ENCODE data around the gene DCHS2. TPM values are rescaled to one million over a fixed set of nuclear protein-coding genes. Genes with fewer than 3 reads are reported as not detected.

Gene DCHS2
- total RNA-seq = not detected in 2 replicates

GRCh38 chr4:154491341-154492271, at the start of gene DCHS2:
DCHS2 (minus strand) TSS chr4:154491799; CDS start chr4:154491355, 444 bp downstream.
- Mint-ChIP-seq H3K27me3 (ENCODE audit: insufficient read depth) (peaks cover 73% of the 10 kb centered on the region), H3K27ac (peak within 1 kb of the TSS; percentile 58), H3K4me3 (peak within 1 kb of the TSS; percentile 67), H3K36me3 (ENCODE audit: low read depth) (peaks cover 2% of the 10 kb centered on the region), H3K9me3 (no peaks in the 10 kb centered on the region), H3K4me1 (ENCODE audit: low read depth) (peaks cover 15% of the 10 kb centered on the region)
- no peak for DNase-seq (ENCODE audit: low spot score)
- intact Hi-C loops (cut with micrococcal nuclease) = loop anchor here (5.0 kb wide), 2 partner anchors 251 to 699 kb away; partner anchors contain the start of gene LRAT

GRCh38 chr4:154534296-154534695, 42.7 kb upstream of the DCHS2 start:
- Mint-ChIP-seq H3K9me3 (no peaks in the 10 kb centered on the region), H3K4me1 (ENCODE audit: low read depth) (no peaks in the 10 kb centered on the region), H3K36me3 (ENCODE audit: low read depth) (peaks cover 14% of the 10 kb centered on the region), H3K4me3 (no peak overlapping the region), H3K27ac (no peak overlapping the region), H3K27me3 (ENCODE audit: insufficient read depth) (no peaks in the 10 kb centered on the region)
- no peak for DNase-seq (ENCODE audit: low spot score)
- intact Hi-C loops (cut with micrococcal nuclease) = no loop called here

- intact Hi-C loops (cut with micrococcal nuclease) = no loop called here
- H3K9me3 Mint-ChIP-seq = no peaks in the 10 kb centered on the region
Measured at GRCh38 chr4:154529728-154530519, 38.3 kb upstream of the DCHS2 start.

GRCh38 chr4:154528869-154529268, 37.3 kb upstream of the DCHS2 start:
- intact Hi-C loops (cut with micrococcal nuclease) = no loop called here
- peaks cover 6% of the 10 kb centered on the region for H3K27me3 Mint-ChIP-seq (ENCODE audit: insufficient read depth)
- no peaks in the 10 kb centered on the region for H3K36me3 Mint-ChIP-seq (ENCODE audit: low read depth)
- peaks cover 11% of the 10 kb centered on the region for H3K4me1 Mint-ChIP-seq (ENCODE audit: low read depth)
- no peak overlapping the region for H3K27ac Mint-ChIP-seq
- H3K4me3 Mint-ChIP-seq = no peak overlapping the region
- no peak for DNase-seq (ENCODE audit: low spot score)
- H3K9me3 Mint-ChIP-seq = no peaks in the 10 kb centered on the region

More at GRCh38 chr4:154529728-154530519, 38.3 kb upstream of the DCHS2 start:
- peaks cover 6% of the 10 kb centered on the region for H3K27me3 Mint-ChIP-seq (ENCODE audit: insufficient read depth)
- peaks cover 11% of the 10 kb centered on the region for H3K4me1 Mint-ChIP-seq (ENCODE audit: low read depth)
- H3K4me3 Mint-ChIP-seq = no peak overlapping the region
- no peak for DNase-seq (ENCODE audit: low spot score)
- no peaks in the 10 kb centered on the region for H3K36me3 Mint-ChIP-seq (ENCODE audit: low read depth)
- H3K27ac Mint-ChIP-seq = no peak overlapping the region

GRCh38 chr4:154527308-154527707, 35.7 kb upstream of the DCHS2 start:
- intact Hi-C loops (cut with micrococcal nuclease) = no loop called here
- peaks cover 11% of the 10 kb centered on the region for H3K4me1 Mint-ChIP-seq (ENCODE audit: low read depth)
- no peak overlapping the region for H3K27ac Mint-ChIP-seq
- no peak for DNase-seq (ENCODE audit: low spot score)
- H3K9me3 Mint-ChIP-seq = no peaks in the 10 kb centered on the region
- H3K27me3 Mint-ChIP-seq (ENCODE audit: insufficient read depth) = peaks cover 11% of the 10 kb centered on the region
- no peak overlapping the region for H3K4me3 Mint-ChIP-seq
- H3K36me3 Mint-ChIP-seq (ENCODE audit: low read depth) = no peaks in the 10 kb centered on the region

GRCh38 chr4:154526151-154526550, 34.6 kb upstream of the DCHS2 start:
- Mint-ChIP-seq H3K9me3 (no peaks in the 10 kb centered on the region), H3K4me1 (ENCODE audit: low read depth) (peaks cover 11% of the 10 kb centered on the region), H3K27ac (no peak overlapping the region), H3K4me3 (no peak overlapping the region), H3K36me3 (ENCODE audit: low read depth) (no peaks in the 10 kb centered on the region), H3K27me3 (ENCODE audit: insufficient read depth) (peaks cover 11% of the 10 kb centered on the region)
- intact Hi-C loops (cut with micrococcal nuclease) = no loop called here
- no peak for DNase-seq (ENCODE audit: low spot score)

- Mint-ChIP-seq H3K36me3 (ENCODE audit: low read depth) (no peaks in the 10 kb centered on the region), H3K27me3 (ENCODE audit: insufficient read depth) (peaks cover 22% of the 10 kb centered on the region), H3K4me1 (ENCODE audit: low read depth) (peaks cover 11% of the 10 kb centered on the region), H3K4me3 (no peak overlapping the region), H3K9me3 (no peaks in the 10 kb centered on the region), H3K27ac (no peak overlapping the region)
- no peak for DNase-seq (ENCODE audit: low spot score)
- intact Hi-C loops (cut with micrococcal nuclease) = no loop called here
Measured at GRCh38 chr4:154521607-154522006, 30.0 kb upstream of the DCHS2 start.

GRCh38 chr4:154519214-154519613, 27.6 kb upstream of the DCHS2 start:
- no peak overlapping the region for H3K4me3 Mint-ChIP-seq
- no peaks in the 10 kb centered on the region for H3K36me3 Mint-ChIP-seq (ENCODE audit: low read depth)
- H3K9me3 Mint-ChIP-seq = no peaks in the 10 kb centered on the region
- intact Hi-C loops (cut with micrococcal nuclease) = no loop called here
- no peaks in the 10 kb centered on the region for H3K4me1 Mint-ChIP-seq (ENCODE audit: low read depth)
- H3K27me3 Mint-ChIP-seq (ENCODE audit: insufficient read depth) = peaks cover 25% of the 10 kb centered on the region
- H3K27ac Mint-ChIP-seq = no peak overlapping the region
- no peak for DNase-seq (ENCODE audit: low spot score)

- no peak overlapping the region for H3K27ac Mint-ChIP-seq
- H3K27me3 Mint-ChIP-seq (ENCODE audit: insufficient read depth) = peaks cover 22% of the 10 kb centered on the region
- H3K4me3 Mint-ChIP-seq = no peak overlapping the region
- DNase-seq (ENCODE audit: low spot score) = no peak
- H3K36me3 Mint-ChIP-seq (ENCODE audit: low read depth) = no peaks in the 10 kb centered on the region
- H3K4me1 Mint-ChIP-seq (ENCODE audit: low read depth) = no peaks in the 10 kb centered on the region
- no peaks in the 10 kb centered on the region for H3K9me3 Mint-ChIP-seq
- intact Hi-C loops (cut with micrococcal nuclease) = no loop called here
Measured at GRCh38 chr4:154517591-154517990, 26.0 kb upstream of the DCHS2 start.

GRCh38 chr4:154516318-154517029, 24.9 kb upstream of the DCHS2 start:
- intact Hi-C loops (cut with micrococcal nuclease) = no loop called here
- H3K36me3 Mint-ChIP-seq (ENCODE audit: low read depth) = no peaks in the 10 kb centered on the region
- DNase-seq (ENCODE audit: low spot score) = no peak
- H3K27me3 Mint-ChIP-seq (ENCODE audit: insufficient read depth) = peaks cover 22% of the 10 kb centered on the region
- no peaks in the 10 kb centered on the region for H3K4me1 Mint-ChIP-seq (ENCODE audit: low read depth)
- no peaks in the 10 kb centered on the region for H3K9me3 Mint-ChIP-seq
- no peak overlapping the region for H3K27ac Mint-ChIP-seq
- H3K4me3 Mint-ChIP-seq = no peak overlapping the region

GRCh38 chr4:154511981-154512380, 20.4 kb upstream of the DCHS2 start:
- intact Hi-C loops (cut with micrococcal nuclease) = no loop called here

GRCh38 chr4:154511548-154511947, 19.9 kb upstream of the DCHS2 start:
- no peak overlapping the region for H3K27ac Mint-ChIP-seq
- intact Hi-C loops (cut with micrococcal nuclease) = no loop called here
- peaks cover 22% of the 10 kb centered on the region for H3K27me3 Mint-ChIP-seq (ENCODE audit: insufficient read depth)

More at GRCh38 chr4:154511981-154512380, 20.4 kb upstream of the DCHS2 start:
- DNase-seq (ENCODE audit: low spot score) = no peak
- H3K27me3 Mint-ChIP-seq (ENCODE audit: insufficient read depth) = peaks cover 22% of the 10 kb centered on the region
- no peaks in the 10 kb centered on the region for H3K9me3 Mint-ChIP-seq
- no peak overlapping the region for H3K4me3 Mint-ChIP-seq
- H3K36me3 Mint-ChIP-seq (ENCODE audit: low read depth) = no peaks in the 10 kb centered on the region
- no peak overlapping the region for H3K27ac Mint-ChIP-seq
- H3K4me1 Mint-ChIP-seq (ENCODE audit: low read depth) = no peaks in the 10 kb centered on the region

More at GRCh38 chr4:154511548-154511947, 19.9 kb upstream of the DCHS2 start:
- DNase-seq (ENCODE audit: low spot score) = no peak
- no peaks in the 10 kb centered on the region for H3K36me3 Mint-ChIP-seq (ENCODE audit: low read depth)
- no peaks in the 10 kb centered on the region for H3K4me1 Mint-ChIP-seq (ENCODE audit: low read depth)
- no peak overlapping the region for H3K4me3 Mint-ChIP-seq
- H3K9me3 Mint-ChIP-seq = no peaks in the 10 kb centered on the region
